Endothelial cell of umbilical vein (primary cell): ENCODE measurements around the gene TBL1Y. TPM values are rescaled to one million over a fixed set of nuclear protein-coding genes. Genes with fewer than 3 reads are reported as not detected.

Experiments
- BruUV-seq: library from RNA; stranded (reverse); fragments of 400-500 nt; replicated peaks from 2 replicates; lab custom pipeline; 2021; lab: Mats Ljungman, UMichigan
- CTCF ChIA-PET: fragments of 300-600, 350-600 bp; sonication (Branson Sonifier 250); formaldehyde crosslinking; loops from one replicate; lab custom pipeline; 2021; ENCODE audit warnings: antibody characterized with exemption, inconsistent platforms; lab: Charles Lee
- POLR2A ChIA-PET: fragments of 300-600, 350-600 bp; sonication (Branson Sonifier 250); formaldehyde crosslinking; loops from one replicate; lab custom pipeline; 2021; ENCODE audit warnings: antibody characterized with exemption, inconsistent platforms; lab: Charles Lee
- DNase-seq: peaks from one replicate; pipeline ENCODE4 v3.0.0-alpha.2; 2011; ENCODE audit warnings: low read depth, low spot score
- FAIRE-seq: peaks from 2 replicates; lab custom pipeline; 2011; peaks lifted over from hg19 to GRCh38; lab: Jason Lieb, UNC
- H2AFZ ChIP-seq: 2 replicates; pipeline ENCODE4 v1.6.0; 2012; ENCODE audit warnings: low read depth, low read length, control low read depth, inconsistent platforms
- H3K27ac ChIP-seq: 2 replicates; pipeline ENCODE4 v1.5.1; 2011; ENCODE audit warnings: low read depth, mild to moderate bottlenecking, control low read depth, low read length, moderate library complexity; ENCODE audit not compliant: insufficient read depth
- H3K27me3 ChIP-seq, 2 experiments: 2 replicates each; pipeline versions ENCODE4 v1.6.0 to v1.6.1; 2011; ENCODE audit warnings: low read length in 2 of 2, mixed read lengths in 1 of 2; ENCODE audit not compliant: control insufficient read depth in 2 of 2, insufficient read depth in 2 of 2
- H3K36me3 ChIP-seq, 2 experiments: 2 replicates in 1 of 2; 3 replicates in 1 of 2; pipeline ENCODE4 v1.5.1; 2011; ENCODE audit warnings: low read length in 2 of 2, mild to moderate bottlenecking in 1 of 2, moderate library complexity in 1 of 2; ENCODE audit not compliant: control insufficient read depth in 2 of 2, insufficient read depth in 2 of 2; ENCODE audit errors: extremely low read depth in 1 of 2
- H3K4me1 ChIP-seq: 3 replicates; pipeline ENCODE4 v1.5.1; 2011; ENCODE audit warnings: mild to moderate bottlenecking, low read length; ENCODE audit not compliant: control insufficient read depth, insufficient read depth; ENCODE audit errors: extremely low read depth
- H3K4me2 ChIP-seq: 2 replicates; pipeline ENCODE4 v1.6.1; 2011; ENCODE audit warnings: low read length, control low read depth, mixed read lengths; ENCODE audit not compliant: insufficient read depth
- H3K4me3 ChIP-seq, 3 experiments: fragments of 200-600 bp in 1 of 3; sonication (generic), shearing (Covaris generic) in 1 of 3; replicated peaks in 1 of 3; 2 replicates each; pipeline ENCODE4 v1.5.1; 2011 to 2016; ENCODE audit warnings: control low read depth in 3 of 3, low read length in 3 of 3, mild to moderate bottlenecking in 2 of 3, inconsistent platforms in 1 of 3, low read depth in 1 of 3, moderate library complexity in 1 of 3; ENCODE audit not compliant: insufficient read depth in 1 of 3
- H3K79me2 ChIP-seq: 2 replicates; pipeline ENCODE4 v1.6.0; 2012; ENCODE audit warnings: low read length, inconsistent platforms; ENCODE audit not compliant: control insufficient read depth, insufficient read depth
- H3K9ac ChIP-seq: replicated peaks from 2 replicates; pipeline ENCODE3; 2011; ENCODE audit warnings: low read length, control low read depth; ENCODE audit not compliant: insufficient read depth; ENCODE audit errors: extremely low read depth
- H3K9me1 ChIP-seq: replicated peaks from 3 replicates; pipeline ENCODE4 v1.6.0; 2011; ENCODE audit warnings: mild to moderate bottlenecking, low read length; ENCODE audit not compliant: control insufficient read depth, insufficient read depth; ENCODE audit errors: extremely low read depth
- H3K9me3 ChIP-seq: replicated peaks from 2 replicates; pipeline ENCODE4 v1.5.1; 2012; ENCODE audit warnings: low read length, inconsistent platforms; ENCODE audit not compliant: control insufficient read depth, insufficient read depth
- H4K20me1 ChIP-seq: replicated peaks from 2 replicates; pipeline ENCODE3; 2011; ENCODE audit warnings: mild to moderate bottlenecking, low read length; ENCODE audit not compliant: control insufficient read depth, insufficient read depth; ENCODE audit errors: extremely low read depth
- CTCF ChIP-seq, 2 donors: IDR thresholded peaks; 1 replicate in 1 of 2; 2 replicates in 1 of 2; pipeline ENCODE4 v1.5.1; 2011; ENCODE audit warnings: low read length in 2 of 2, mild to moderate bottlenecking in 2 of 2, moderate library complexity in 2 of 2, control low read depth in 1 of 2, inconsistent platforms in 1 of 2, low read depth in 1 of 2; ENCODE audit not compliant: insufficient read depth in 1 of 2; ENCODE audit errors: extremely low read depth in 1 of 2
- EZH2 ChIP-seq: IDR thresholded peaks from 2 replicates; pipeline ENCODE4 v1.6.1; 2012; ENCODE audit warnings: borderline replicate concordance, low read depth, mild to moderate bottlenecking, moderate library complexity, low read length, inconsistent platforms; ENCODE audit not compliant: severe bottlenecking
- FOS ChIP-seq: IDR thresholded peaks from 2 replicates; pipeline ENCODE4 v1.6.1; 2011; ENCODE audit warnings: mild to moderate bottlenecking, low read length, moderate library complexity, borderline replicate concordance; ENCODE audit not compliant: insufficient read depth
- GATA2 ChIP-seq: IDR thresholded peaks from 2 replicates; pipeline ENCODE4 v1.7.0; 2011; ENCODE audit warnings: low read depth, mild to moderate bottlenecking, moderate library complexity, mixed read lengths, low read length; ENCODE audit not compliant: insufficient read length, insufficient read depth
- JUN ChIP-seq: IDR thresholded peaks from 2 replicates; pipeline ENCODE4 v1.6.1; 2011; ENCODE audit warnings: borderline replicate concordance, low read depth; ENCODE audit not compliant: insufficient read length, insufficient read depth
- MAX ChIP-seq: IDR thresholded peaks from 2 replicates; pipeline ENCODE4 v1.6.1; 2011; ENCODE audit not compliant: insufficient read depth, insufficient read length
- MYC ChIP-seq: IDR thresholded peaks from one replicate; pipeline ENCODE4 v1.6.1; 2011; ENCODE audit warnings: mild to moderate bottlenecking, low read depth, low read length
- POLR2A ChIP-seq: IDR thresholded peaks from 2 replicates; pipeline ENCODE4 v1.6.1; 2012; ENCODE audit warnings: low read depth, mild to moderate bottlenecking, control low read depth, low read length
- POLR2AphosphoS5 ChIP-seq: IDR thresholded peaks from 2 replicates; pipeline ENCODE4 v1.6.1; 2012; ENCODE audit warnings: low read depth, mild to moderate bottlenecking, control low read depth, low read length, moderate library complexity; ENCODE audit not compliant: insufficient read depth
- dilution Hi-C: fragments of 300-500 bp; cut with MboI; formaldehyde crosslinking; loops from one replicate; pipeline ENCODE4 v1.15.0; 2019; ENCODE audit warnings: low sequenced_read_pairs; ENCODE audit not compliant: extremely low pct_ligation_motif_present
- intact Hi-C: fragments of 100-400 bp; cut with micrococcal nuclease; formaldehyde crosslinking; loops from one replicate; pipeline ENCODE4 v1.10.0; 2022
- polyA plus RNA-seq, 4 experiments: library from polyadenylated mRNA; depleted of rRNA in 3 of 4; stranded (reverse) in 3 of 4; unstranded in 1 of 4; fragments of >200 nt; gene quantifications; 2 replicates each; pipeline versions ENCODE4 v1.2.1 to v1.2.3, GENCODE V29; 2011 to 2012; ENCODE audit warnings: missing spikeins in 1 of 4
- total RNA-seq: library from RNA; stranded (reverse); gene quantifications from 2 replicates; pipeline ENCODE4 v1.2.3, GENCODE V29; 2021

Gene TBL1Y
- total and polyA plus RNA-seq, 2 donors (not counting 3 experiments of a cell fraction or from before 2014, with no cell fraction given) = not detected

GRCh38 chrY:7128211-7128610 is 217.7 kb downstream of the TBL1Y start:
- Histone ChIP-seq H4K20me1 (no peaks in the 10 kb centered on the region), H3K79me2 (no peaks in the 10 kb centered on the region)

More at GRCh38 chrY:7128211-7128610, 217.7 kb downstream of the TBL1Y start:
- POLR2A ChIA-PET = no interaction called here
- no peak overlapping the region for H3K27ac ChIP-seq
- FAIRE-seq (no peak), DNase-seq (no peak)
- CTCF ChIA-PET = no interaction called here
- no peak overlapping the region for H3K9ac ChIP-seq
- no peaks in the 10 kb centered on the region for H3K4me1 ChIP-seq
- H3K4me3 ChIP-seq = no peak overlapping the region
- no peaks in the 10 kb centered on the region for H3K36me3 ChIP-seq
- H3K4me2 ChIP-seq = no peak overlapping the region
- intact Hi-C loops (no loop called here), dilution Hi-C loops (no loop called here)
- H2AFZ ChIP-seq = no peak overlapping the region
- H3K9me3 ChIP-seq = no peaks in the 10 kb centered on the region
- H3K9me1 ChIP-seq = no peaks in the 10 kb centered on the region
- no peak for TF ChIP-seq CTCF (IDR thresholded peaks at IDR 0.05; ENCODE audit: extremely low read depth in 1 of 2, insufficient read depth in 1 of 2, low read depth in 1 of 2, low read length in 2 of 2)
- TF ChIP-seq POLR2AphosphoS5 = no peak
- TF ChIP-seq FOS = no peak
- TF ChIP-seq JUN = no peak
- TF ChIP-seq GATA2 = no peak
- TF ChIP-seq POLR2A = no peak
- TF ChIP-seq MYC = no peak
- TF ChIP-seq MAX = no peak
- TF ChIP-seq EZH2 = no peak
- no TSS peak for BruUV-seq
- no peaks in the 10 kb centered on the region for H3K27me3 ChIP-seq

Other genes with a start within 250 kb of the TBL1Y start
- not detected in 2 replicates for gene AMELY, start 1.1 kb downstream of the TBL1Y start, total RNA-seq
- gene AMELY, start 1.1 kb downstream of the TBL1Y start, polyA plus RNA-seq = not detected in 2 replicates